GM19035 (cell line): ENCODE data around the gene TREH.
A peak's percentile ranks its signal among the peaks of the same experiment; 100 is the strongest.
"Not testable (repeated sequence)": the region's sequence is repeated elsewhere in the genome, so short reads cannot be mapped to it uniquely, and the experiment has no call there.

Experiments
- ATAC-seq: cut with Tn5 transposase; IDR thresholded peaks from one replicate; pipeline ENCODE4 v1.9.1; 2021; ENCODE audit not compliant: unreplicated experiment

The TREH gene

GRCh38 chr11:118614511-118614910 lies 64.9 kb downstream of the TREH start:
- no peak for ATAC-seq

GRCh38 chr11:118612378-118612777 lies 67.1 kb downstream of the TREH start:
- no peak for ATAC-seq

DNA sequence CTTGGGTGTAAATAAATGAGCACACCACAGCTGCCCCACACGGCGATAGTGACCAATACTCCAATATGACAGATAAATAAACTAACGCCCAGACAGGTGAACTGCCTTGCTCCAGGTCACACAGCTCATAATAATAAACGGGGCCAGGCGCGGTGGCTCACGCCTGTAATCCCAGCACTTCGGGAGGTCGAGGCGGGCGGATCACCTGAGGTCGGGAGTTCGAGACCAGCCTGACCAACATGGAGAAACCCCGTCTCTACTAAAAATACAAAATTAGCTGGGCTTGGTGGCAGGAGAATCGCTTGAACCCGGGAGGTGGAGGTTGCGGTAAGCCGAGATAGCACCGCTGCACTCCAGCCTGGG lies 68.0 kb downstream of the TREH start:
- ATAC-seq, result not testable (repeated sequence)

- ATAC-seq, result peak; percentile 54
These were observed 68.5 kb downstream of the TREH start for GRCh38 chr11:118610773-118611432.

DNA sequence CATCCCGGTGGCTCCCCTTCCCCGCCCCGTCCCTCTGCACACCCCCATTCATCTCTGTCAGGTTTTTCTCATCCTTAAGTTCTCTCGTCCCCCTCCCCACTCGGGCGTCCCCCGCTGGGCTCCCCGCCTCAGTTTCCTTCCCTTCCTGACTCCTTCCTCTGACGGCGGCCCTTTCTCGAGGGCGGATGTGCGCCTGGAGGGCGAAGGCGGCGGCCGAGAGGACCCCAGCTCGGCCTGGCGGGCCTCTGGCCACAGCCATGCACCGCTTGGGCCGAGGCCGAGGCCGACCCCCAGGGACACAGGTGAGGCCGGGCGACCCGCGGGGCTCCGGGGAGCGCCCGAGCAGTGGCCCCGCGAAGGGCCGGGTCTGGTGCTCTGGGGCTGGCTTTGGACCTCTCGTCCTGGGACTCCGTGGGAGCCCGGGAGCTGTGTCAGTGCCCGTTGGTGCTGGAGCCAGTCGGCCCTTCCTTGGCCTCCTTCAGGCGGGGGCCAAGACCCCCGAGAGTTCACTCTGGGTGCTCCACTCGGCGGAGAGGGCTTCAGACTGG lies 69.2 kb downstream of the TREH start:
- ATAC-seq, result no peak

DNA sequence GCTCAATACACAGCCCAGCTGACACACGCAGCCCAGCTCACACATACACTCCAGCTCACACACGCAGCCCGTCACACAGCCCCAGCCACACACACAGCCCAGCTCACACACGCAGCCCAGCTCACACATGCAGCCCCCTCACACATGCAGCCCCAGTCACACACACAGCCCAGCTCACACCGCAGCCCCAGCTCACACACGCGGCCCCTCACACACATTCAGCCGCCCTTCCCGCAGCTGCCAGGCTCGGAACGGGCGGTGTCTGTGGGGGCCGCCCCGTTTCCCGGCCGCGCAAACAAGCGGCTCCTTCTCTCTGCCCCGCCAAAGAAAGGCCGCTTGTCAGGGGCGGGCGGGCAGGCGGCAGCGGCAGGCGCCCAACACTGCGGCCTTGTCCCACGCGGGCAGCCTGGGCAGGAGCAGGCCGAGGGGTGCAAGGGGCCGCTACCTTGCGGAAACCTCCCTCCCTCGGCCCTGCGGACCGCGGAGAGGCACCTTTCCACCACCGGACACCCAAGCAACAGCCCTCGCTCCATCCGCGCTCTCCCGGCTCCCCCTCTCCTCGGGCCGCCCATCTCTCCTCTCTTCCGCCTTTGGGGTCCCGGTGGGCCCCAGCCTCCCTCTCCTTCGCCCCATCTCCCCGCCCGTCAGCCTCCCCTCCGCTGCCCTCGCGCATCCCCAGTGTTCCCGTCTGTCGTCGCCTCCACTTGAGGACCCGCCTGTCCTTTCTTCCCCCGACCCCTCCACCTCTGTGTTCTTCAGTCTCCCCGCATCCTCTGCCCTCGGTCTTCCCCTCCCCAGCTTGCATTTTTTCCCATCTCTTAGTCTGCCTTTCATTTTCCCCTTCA lies 69.8 kb downstream of the TREH start:
- no peak for ATAC-seq

- no peak for ATAC-seq
These were observed 70.9 kb downstream of the TREH start for GRCh38 chr11:118608360-118609227.

DNA sequence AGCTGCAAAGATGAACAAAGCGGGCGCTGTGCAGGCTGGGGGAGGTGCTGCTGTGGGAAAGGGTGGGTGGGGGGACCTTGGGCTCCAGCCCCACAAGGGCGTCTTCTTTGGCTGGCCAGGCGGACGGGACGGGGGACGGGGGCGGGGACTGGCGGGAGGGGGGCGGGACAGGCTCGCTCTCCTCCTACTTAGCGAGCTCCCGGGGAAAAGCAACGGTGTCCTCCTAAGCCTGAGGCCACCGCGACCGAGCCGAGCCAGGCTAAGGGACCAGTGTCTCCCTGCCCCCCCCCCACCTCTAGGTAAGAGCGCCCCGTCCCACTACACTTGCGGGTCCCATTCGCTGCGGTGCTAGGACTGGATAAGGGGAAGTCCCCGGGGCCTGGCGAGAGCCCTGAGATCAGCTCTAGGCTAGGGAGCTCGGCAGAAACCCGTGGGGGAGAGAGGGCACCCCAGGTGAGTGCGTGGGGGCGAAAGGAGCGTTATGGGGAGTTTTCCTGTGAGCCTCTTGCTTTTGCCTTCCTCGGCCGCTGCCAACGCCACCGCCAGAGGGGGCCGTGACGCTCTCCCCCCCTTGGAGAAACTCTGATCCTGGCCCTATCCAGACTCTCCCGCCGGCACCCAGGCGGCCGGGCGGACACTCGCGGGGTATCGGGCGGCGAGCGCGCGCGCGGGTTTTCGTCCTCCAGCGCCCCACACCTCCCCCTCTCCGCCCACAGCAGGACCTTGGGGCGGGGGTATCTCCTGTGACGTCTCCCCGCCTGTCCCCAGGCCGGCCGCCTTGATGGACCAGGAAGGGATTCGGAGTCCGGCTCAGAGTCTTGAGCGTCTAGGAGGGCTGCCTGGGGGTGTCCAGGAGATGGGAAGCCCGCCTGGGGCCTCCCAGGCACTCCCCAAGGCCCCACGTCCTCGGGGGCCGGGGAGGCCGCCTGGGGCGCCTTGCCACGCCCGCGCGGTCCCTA lies 71.8 kb downstream of the TREH start, which contains the start of gene PHLDB1:
TSS of gene PHLDB1 (plus strand) at position 215 of the 959 bp plus-strand sequence. CDS start 6,222 bp downstream, outside the sequence.
- no peak for ATAC-seq
